Endodermal cell (in vitro differentiated cells): Measurements from ENCODE around the gene PPP1R37. TPM values are rescaled to one million over a fixed set of nuclear protein-coding genes. Genes with fewer than 3 reads are reported as not detected.

Experiments used
- DNase-seq: peaks from one replicate; pipeline ENCODE4 v3.0.0-alpha.2; 2017
- H3K27ac ChIP-seq: 2 replicates; pipeline ENCODE4 v1.5.1; 2013; ENCODE audit warnings: mild to moderate bottlenecking, low read depth, low read length, moderate library complexity
- H3K27me3 ChIP-seq: 2 replicates; pipeline ENCODE4 v1.6.1; 2013; ENCODE audit warnings: mild to moderate bottlenecking, low read length, moderate library complexity; ENCODE audit not compliant: insufficient read depth, control insufficient read depth, poor library complexity, severe bottlenecking
- H3K36me3 ChIP-seq: 2 replicates; pipeline ENCODE4 v1.7.0; 2013; ENCODE audit warnings: mild to moderate bottlenecking, low read length, moderate library complexity; ENCODE audit not compliant: control insufficient read depth, insufficient read depth
- H3K4me1 ChIP-seq: one replicate; pipeline ENCODE4 v1.7.0; 2013; ENCODE audit warnings: low read length; ENCODE audit not compliant: control insufficient read depth, insufficient read depth
- H3K4me3 ChIP-seq: 2 replicates; pipeline ENCODE4 v1.5.1; 2013; ENCODE audit warnings: mild to moderate bottlenecking, low read length, moderate library complexity
- H3K9ac ChIP-seq: 2 replicates; pipeline ENCODE4 v1.6.1; 2013; ENCODE audit warnings: mild to moderate bottlenecking, low read length, moderate library complexity; ENCODE audit not compliant: poor library complexity, severe bottlenecking; ENCODE audit errors: extremely low read depth
- H3K9me3 ChIP-seq: 2 replicates; pipeline ENCODE4 v1.6.1; 2013; ENCODE audit warnings: mild to moderate bottlenecking, low read length, moderate library complexity; ENCODE audit not compliant: control insufficient read depth
- H3K27ac Mint-ChIP-seq: 2 replicates; pipeline ENCODE4 v1.8.0; 2020; ENCODE audit warnings: mixed read lengths
- H3K27me3 Mint-ChIP-seq: 2 replicates; pipeline ENCODE4 v1.8.0; 2021; ENCODE audit warnings: mild to moderate bottlenecking, mixed read lengths; ENCODE audit not compliant: insufficient read depth
- H3K36me3 Mint-ChIP-seq: 2 replicates; pipeline ENCODE4 v1.8.0; 2020; ENCODE audit warnings: low read depth, mixed read lengths
- H3K4me1 Mint-ChIP-seq: 2 replicates; pipeline ENCODE4 v1.8.0; 2020; ENCODE audit warnings: mixed read lengths
- H3K4me3 Mint-ChIP-seq: 2 replicates; pipeline ENCODE4 v1.8.0; 2020; ENCODE audit warnings: mild to moderate bottlenecking, moderate library complexity, mixed read lengths
- H3K9me3 Mint-ChIP-seq: 2 replicates; pipeline ENCODE4 v1.8.0; 2020; ENCODE audit warnings: mild to moderate bottlenecking, mixed read lengths
- WGBS, 2 experiments: methylation state at CpG; one replicate each; pipeline versions ENCODE4 v1.1.5 to v1.1.7; 2013; ENCODE audit warnings: missing lambda C conversion rate in 2 of 2, mixed read lengths in 1 of 2; ENCODE audit not compliant: insufficient coverage in 1 of 2, insufficient read length in 1 of 2; 5-methylcytosine and 5-hydroxymethylcytosine counted together
- total RNA-seq, 2 donors: library from RNA; stranded (reverse); fragmentation: NEBNext Ultra II Directional in 1 of 2; extraction: Animal tissue kit (Norgen Biotek cat#: 25700) in 1 of 2; gene quantifications; 2 replicates in 1 of 2; 3 replicates in 1 of 2; pipeline ENCODE4 v1.2.1, GENCODE V29; 2021
- TF ChIP-seq, protein P1 (sequence below): fragments of 200-600 bp; sonication (generic); conservative IDR thresholded peaks from 2 replicates; pipeline ENCODE4 v1.5.0; 2021; ENCODE audit warnings: antibody characterized with exemption, mild to moderate bottlenecking

Gene PPP1R37
- total RNA-seq, 2 donors from 2014 or later: 23.6 to 32.5 TPM

DNA sequence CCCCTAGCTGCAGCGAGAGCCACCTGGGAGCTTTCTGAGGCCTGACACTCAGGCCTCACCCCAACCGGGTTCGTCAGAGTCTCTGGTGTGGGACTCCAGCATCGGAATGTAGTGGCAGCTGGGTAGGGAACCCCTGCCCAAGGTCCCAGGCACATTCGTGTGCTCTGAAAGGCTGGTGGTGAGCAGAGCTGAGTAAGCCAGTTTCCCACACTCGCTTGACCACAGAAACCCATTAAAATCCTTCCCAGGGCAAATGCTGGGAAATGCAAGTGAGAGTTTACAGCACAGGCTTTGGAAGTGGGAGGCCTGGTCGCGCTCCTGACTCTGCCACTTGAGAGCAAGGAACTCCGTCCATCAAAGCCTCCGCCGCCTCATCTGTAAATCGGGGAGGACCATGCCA lies 80.8 kb downstream of the PPP1R37 start:
- H3K27ac Mint-ChIP-seq: no peak overlapping the region
- H3K36me3 Mint-ChIP-seq: no peaks in the 10 kb centered on the region
- no peak overlapping the region for H3K4me3 Mint-ChIP-seq
- WGBS, 2 experiments: 91% methylated on average over 9 to 12 of the region's 12 CpGs
- TF ChIP-seq, protein P1, sequence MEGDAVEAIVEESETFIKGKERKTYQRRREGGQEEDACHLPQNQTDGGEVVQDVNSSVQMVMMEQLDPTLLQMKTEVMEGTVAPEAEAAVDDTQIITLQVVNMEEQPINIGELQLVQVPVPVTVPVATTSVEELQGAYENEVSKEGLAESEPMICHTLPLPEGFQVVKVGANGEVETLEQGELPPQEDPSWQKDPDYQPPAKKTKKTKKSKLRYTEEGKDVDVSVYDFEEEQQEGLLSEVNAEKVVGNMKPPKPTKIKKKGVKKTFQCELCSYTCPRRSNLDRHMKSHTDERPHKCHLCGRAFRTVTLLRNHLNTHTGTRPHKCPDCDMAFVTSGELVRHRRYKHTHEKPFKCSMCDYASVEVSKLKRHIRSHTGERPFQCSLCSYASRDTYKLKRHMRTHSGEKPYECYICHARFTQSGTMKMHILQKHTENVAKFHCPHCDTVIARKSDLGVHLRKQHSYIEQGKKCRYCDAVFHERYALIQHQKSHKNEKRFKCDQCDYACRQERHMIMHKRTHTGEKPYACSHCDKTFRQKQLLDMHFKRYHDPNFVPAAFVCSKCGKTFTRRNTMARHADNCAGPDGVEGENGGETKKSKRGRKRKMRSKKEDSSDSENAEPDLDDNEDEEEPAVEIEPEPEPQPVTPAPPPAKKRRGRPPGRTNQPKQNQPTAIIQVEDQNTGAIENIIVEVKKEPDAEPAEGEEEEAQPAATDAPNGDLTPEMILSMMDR: no peak
- H3K27ac ChIP-seq: no peak overlapping the region
- no peaks in the 10 kb centered on the region for H3K27me3 Mint-ChIP-seq
- peaks cover 9% of the 10 kb centered on the region for H3K4me1 Mint-ChIP-seq
- no peaks in the 10 kb centered on the region for H3K27me3 ChIP-seq
- no peaks in the 10 kb centered on the region for H3K36me3 ChIP-seq
- no peak overlapping the region for H3K9ac ChIP-seq
- H3K9me3 ChIP-seq: no peaks in the 10 kb centered on the region
- H3K9me3 Mint-ChIP-seq: no peaks in the 10 kb centered on the region
- no peak for DNase-seq
- H3K4me1 ChIP-seq: peaks cover 5% of the 10 kb centered on the region
- H3K4me3 ChIP-seq: no peak overlapping the region

DNA sequence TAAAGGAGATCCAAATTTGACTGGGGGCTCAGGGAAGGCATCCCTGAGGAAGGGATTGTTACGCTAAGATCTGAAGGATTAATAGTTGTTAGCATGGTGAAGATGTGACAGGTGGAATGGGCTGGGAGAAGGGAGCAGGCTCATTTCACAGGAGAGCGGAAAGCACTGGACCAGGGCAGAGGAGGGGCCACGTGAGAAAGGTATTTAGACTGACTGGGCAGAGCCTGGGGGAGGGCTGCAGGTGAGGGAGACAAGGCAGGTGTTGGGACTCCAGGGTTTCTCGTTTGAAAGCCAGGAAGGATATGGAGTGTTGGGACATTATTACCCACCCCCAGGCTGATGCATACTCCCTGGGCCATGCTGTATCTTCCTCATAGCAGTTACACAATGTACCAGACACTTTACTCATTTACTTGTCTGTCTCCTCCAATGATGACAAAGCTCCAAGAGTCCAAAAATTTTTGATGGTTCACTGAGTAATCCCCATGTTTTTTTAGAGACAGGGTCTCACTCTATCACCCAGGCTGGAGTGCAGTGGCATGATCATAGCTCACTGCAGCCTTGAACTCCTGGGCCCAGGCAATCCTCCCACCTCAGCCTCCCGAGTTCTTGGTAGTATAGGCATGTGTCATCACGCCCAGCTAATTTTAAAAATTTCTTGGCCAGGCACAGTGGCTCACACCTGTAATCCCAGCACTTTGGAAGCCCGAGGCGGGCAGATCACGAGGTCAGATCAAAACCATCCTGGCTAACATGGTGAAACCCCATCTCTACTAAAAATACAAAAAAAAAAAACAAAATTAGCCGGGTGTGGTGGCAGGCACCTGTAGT lies 82.8 kb downstream of the PPP1R37 start:
- no peak overlapping the region for H3K4me3 ChIP-seq
- Mint-ChIP-seq H3K36me3 (no peaks in the 10 kb centered on the region), H3K27me3 (no peaks in the 10 kb centered on the region), H3K27ac (no peak overlapping the region), H3K9me3 (no peaks in the 10 kb centered on the region), H3K4me3 (no peak overlapping the region), H3K4me1 (peaks cover 9% of the 10 kb centered on the region)
- no peaks in the 10 kb centered on the region for H3K27me3 ChIP-seq
- H3K9me3 ChIP-seq: no peaks in the 10 kb centered on the region
- peaks cover 5% of the 10 kb centered on the region for H3K4me1 ChIP-seq
- 86 to 94% methylated on average over 7 to 10 of the region's 10 CpGs for WGBS, 2 experiments
- H3K9ac ChIP-seq: no peak overlapping the region
- H3K36me3 ChIP-seq: no peaks in the 10 kb centered on the region
- TF ChIP-seq, protein P1: no peak
- H3K27ac ChIP-seq: no peak overlapping the region
- no peak for DNase-seq

DNA sequence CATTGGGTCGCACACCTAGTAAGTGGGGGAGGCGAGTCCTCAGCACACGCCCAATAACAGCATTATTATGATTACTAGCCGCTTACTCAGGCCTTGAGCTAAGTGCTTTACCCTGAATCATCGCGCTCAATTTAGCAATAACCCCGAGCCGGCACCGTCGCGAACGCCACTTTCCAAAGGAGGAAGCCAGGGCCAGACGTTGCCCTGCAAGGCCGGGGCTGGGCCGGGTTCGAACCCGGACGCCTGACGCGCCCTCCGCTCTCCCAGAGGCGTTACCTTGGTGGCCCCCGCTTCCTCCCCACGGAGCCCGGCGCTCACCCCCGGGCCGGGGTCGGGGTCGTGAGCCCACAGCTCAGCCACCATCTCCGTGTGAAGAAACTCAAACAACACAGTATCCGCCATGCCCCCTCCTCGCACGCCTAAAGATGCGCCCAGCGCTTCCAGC lies 84.9 kb downstream of the PPP1R37 start, which contains the start of gene TRAPPC6A:
Gene TRAPPC6A (minus strand): TSS at position 421 of the 445 bp plus-strand sequence. CDS start 19 bp downstream, at position 402.
- Mint-ChIP-seq H3K4me3 (peak within 1 kb of the TSS; percentile 87), H3K27ac (peak within 1 kb of the TSS; percentile 95), H3K4me1 (peaks cover 2% of the 10 kb centered on the region), H3K27me3 (peaks cover 1% of the 10 kb centered on the region), H3K36me3 (peaks cover 4% of the 10 kb centered on the region), H3K9me3 (no peaks in the 10 kb centered on the region)
- Histone ChIP-seq H3K4me3 (peak within 1 kb of the TSS; percentile 96), H3K27ac (peak within 1 kb of the TSS; percentile 66), H3K27me3 (no peaks in the 10 kb centered on the region), H3K9me3 (no peaks in the 10 kb centered on the region), H3K4me1 (no peaks in the 10 kb centered on the region), H3K9ac (peak within 1 kb of the TSS; percentile 73), H3K36me3 (peaks cover 8% of the 10 kb centered on the region)
- TF ChIP-seq, protein P1: no peak
- 0 to 1% methylated on average over 17 to 36 of the region's 36 CpGs for WGBS, 2 experiments
- no peak for DNase-seq
